Upper lobe of left lung (tissue), 6 donors: ENCODE measurements around the gene ZNF219. TPM values are rescaled to one million over a fixed set of nuclear protein-coding genes. Genes with fewer than 3 reads are reported as not detected.

Experiments used
- ATAC-seq, 2 donors: fragments of 200-7000 bp; cut with Tn5 transposase; one replicate each; pipeline ENCODE4 v1.9.1; 2022; ENCODE audit warnings: mild to moderate bottlenecking in 2 of 2, moderate library complexity in 2 of 2; ENCODE audit not compliant: low FRiP score in 2 of 2
- DNase-seq, 2 donors: peaks; one replicate each; pipeline ENCODE4 v3.0.0-alpha.2; 2019 to 2020
- H3K27ac ChIP-seq, 4 donors: fragments of 200-600 bp; sonication (generic); one replicate each; pipeline ENCODE4 v1.5.1; 2016 to 2019
- H3K27me3 ChIP-seq, 4 donors: fragments of 200-600 bp; sonication (generic); one replicate each; pipeline ENCODE4 v1.5.1; 2017 to 2019
- H3K36me3 ChIP-seq, 4 donors: fragments of 200-600 bp; sonication (generic); one replicate each; pipeline ENCODE4 v1.5.1; 2016 to 2019
- H3K4me1 ChIP-seq, 4 donors: fragments of 200-600 bp; sonication (generic); one replicate each; pipeline ENCODE4 v1.5.1; 2018 to 2019
- H3K4me3 ChIP-seq, 4 donors: fragments of 200-600 bp; sonication (generic); one replicate each; pipeline ENCODE4 v1.5.1; 2017 to 2019; ENCODE audit warnings: mild to moderate bottlenecking in 2 of 4, moderate library complexity in 1 of 4
- H3K9me3 ChIP-seq, 4 donors: fragments of 200-600 bp; sonication (generic); one replicate each; pipeline ENCODE4 v1.5.1; 2018 to 2019
- EP300 ChIP-seq, 4 donors: sonication (generic); formaldehyde crosslinking; IDR thresholded peaks; one replicate each; pipeline ENCODE4 v1.5.1; 2017; ENCODE audit warnings: antibody characterized with exemption in 4 of 4, control low read depth in 2 of 4
- POLR2A ChIP-seq, 4 donors: fragments of 450-650 bp; IDR thresholded peaks; one replicate each; pipeline ENCODE4 v1.5.1; 2016 to 2017; ENCODE audit warnings: antibody characterized with exemption in 4 of 4, mild to moderate bottlenecking in 2 of 4
- POLR2AphosphoS5 ChIP-seq, 2 donors: sonication (generic); formaldehyde crosslinking; IDR thresholded peaks; one replicate each; pipeline ENCODE4 v1.5.1; 2017; ENCODE audit warnings: antibody characterized with exemption in 2 of 2
- WGBS, 2 donors: methylation state at CpG; one replicate each; pipeline ENCODE4 v1.1.5; 2017 to 2018; 5-methylcytosine and 5-hydroxymethylcytosine counted together
- total RNA-seq, 6 donors: library from RNA; depleted of rRNA in 4 of 6; stranded (reverse); fragments of >200 nt in 4 of 6; gene quantifications; one replicate each; pipeline versions ENCODE4 v1.1.0 to v1.2.1, GENCODE V29; 2016 to 2021
- TF ChIP-seq, protein P1 (sequence below), 6 experiments: fragments of 450-650 bp in 4 of 6; fragments of 200-600 bp in 2 of 6; sonication (generic) in 2 of 6; IDR thresholded peaks; one replicate each; pipeline ENCODE4 v1.5.1; 2016 to 2019; ENCODE audit warnings: antibody characterized with exemption in 6 of 6
- donor health status: DM: no; HTN: no; CAD: no; lungs with moderate emphysema.
- donor health status: DM: no; HTN: yes; CAD: no; lungs with severe emphysema.

Gene ZNF219
- total RNA-seq, 6 donors from 2014 or later = 46.1 to 97.5 (median 56.3) TPM

DNA sequence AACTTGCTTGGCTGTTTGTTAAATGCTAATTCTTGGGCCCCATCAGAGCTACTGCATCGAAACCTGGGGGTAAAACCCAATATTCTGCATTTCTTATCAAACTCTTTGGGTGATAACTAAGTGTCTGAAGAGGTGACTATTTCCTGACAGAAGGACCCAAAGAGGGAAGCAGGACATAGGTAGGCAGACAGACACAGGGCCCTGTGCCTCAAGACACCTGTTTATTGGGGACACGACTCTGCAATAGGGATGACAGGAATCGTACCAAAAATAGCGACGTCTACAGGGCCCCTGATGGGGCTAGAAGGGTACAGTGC, 8.6 kb downstream of the ZNF219 start:
- DNase-seq (no peak), ATAC-seq (no peak)
- H3K27ac ChIP-seq = peak overlapping the region in 1 of 4 donors; percentile 23
- H3K4me3 ChIP-seq = no peak overlapping the region
- peaks cover 6 to 74% (median 35%) of the 10 kb centered on the region in 4 donors for H3K36me3 ChIP-seq
- 84 to 88% methylated on average over 5 of the region's 5 CpGs for WGBS, 2 donors
- H3K9me3 ChIP-seq = no peaks in the 10 kb centered on the region
- TF ChIP-seq EP300 (IDR thresholded peaks at IDR 0.05) (no peak), POLR2A (IDR thresholded peaks at IDR 0.05) (no peak), POLR2AphosphoS5 (IDR thresholded peaks at IDR 0.05) (no peak)
- TF ChIP-seq, protein P1, sequence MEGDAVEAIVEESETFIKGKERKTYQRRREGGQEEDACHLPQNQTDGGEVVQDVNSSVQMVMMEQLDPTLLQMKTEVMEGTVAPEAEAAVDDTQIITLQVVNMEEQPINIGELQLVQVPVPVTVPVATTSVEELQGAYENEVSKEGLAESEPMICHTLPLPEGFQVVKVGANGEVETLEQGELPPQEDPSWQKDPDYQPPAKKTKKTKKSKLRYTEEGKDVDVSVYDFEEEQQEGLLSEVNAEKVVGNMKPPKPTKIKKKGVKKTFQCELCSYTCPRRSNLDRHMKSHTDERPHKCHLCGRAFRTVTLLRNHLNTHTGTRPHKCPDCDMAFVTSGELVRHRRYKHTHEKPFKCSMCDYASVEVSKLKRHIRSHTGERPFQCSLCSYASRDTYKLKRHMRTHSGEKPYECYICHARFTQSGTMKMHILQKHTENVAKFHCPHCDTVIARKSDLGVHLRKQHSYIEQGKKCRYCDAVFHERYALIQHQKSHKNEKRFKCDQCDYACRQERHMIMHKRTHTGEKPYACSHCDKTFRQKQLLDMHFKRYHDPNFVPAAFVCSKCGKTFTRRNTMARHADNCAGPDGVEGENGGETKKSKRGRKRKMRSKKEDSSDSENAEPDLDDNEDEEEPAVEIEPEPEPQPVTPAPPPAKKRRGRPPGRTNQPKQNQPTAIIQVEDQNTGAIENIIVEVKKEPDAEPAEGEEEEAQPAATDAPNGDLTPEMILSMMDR (IDR thresholded peaks at IDR 0.05) = no peak
- no peaks in the 10 kb centered on the region for H3K27me3 ChIP-seq
- peaks cover 12 to 35% (median 13%) of the 10 kb centered on the region in 4 donors for H3K4me1 ChIP-seq

- no peaks in the 10 kb centered on the region for H3K27me3 ChIP-seq
- ATAC-seq = no peak
- DNase-seq = no peak
- WGBS, 2 donors = 52 to 65% methylated on average over 1 of the region's 1 CpG
- H3K4me1 ChIP-seq = peaks cover 17 to 36% (median 18%) of the 10 kb centered on the region in 4 donors
- no peak for TF ChIP-seq POLR2AphosphoS5 (IDR thresholded peaks at IDR 0.05)
- peaks cover 6 to 79% (median 35%) of the 10 kb centered on the region in 4 donors for H3K36me3 ChIP-seq
- H3K4me3 ChIP-seq = no peak overlapping the region
- H3K9me3 ChIP-seq = no peaks in the 10 kb centered on the region
- H3K27ac ChIP-seq = peak overlapping the region in 1 of 4 donors; percentile 19
Measured at GRCh38 chr14:21089271-21089670, 9.2 kb downstream of the ZNF219 start.

- no peak overlapping the region for H3K4me3 ChIP-seq
- no peak for TF ChIP-seq EP300 (IDR thresholded peaks at IDR 0.05)
- no peak for TF ChIP-seq POLR2A (IDR thresholded peaks at IDR 0.05)
- TF ChIP-seq, protein P1 (IDR thresholded peaks at IDR 0.05) = no peak
- no peak for TF ChIP-seq POLR2AphosphoS5 (IDR thresholded peaks at IDR 0.05)
- H3K27me3 ChIP-seq = no peaks in the 10 kb centered on the region
- no peaks in the 10 kb centered on the region for H3K9me3 ChIP-seq
- DNase-seq (no peak), ATAC-seq (no peak)
- no peak overlapping the region for H3K27ac ChIP-seq
- H3K36me3 ChIP-seq = peaks cover 6 to 84% (median 39%) of the 10 kb centered on the region in 4 donors
- peaks cover 17 to 34% (median 21%) of the 10 kb centered on the region in 4 donors for H3K4me1 ChIP-seq
- 80 to 86% methylated on average over 4 of the region's 4 CpGs for WGBS, 2 donors
Measured at GRCh38 chr14:21088687-21089086, 9.8 kb downstream of the ZNF219 start.

GRCh38 chr14:21087294-21088091, 11.0 kb downstream of the ZNF219 start:
- ATAC-seq = peak; percentile 38 to 70
- Histone ChIP-seq H3K9me3 (no peaks in the 10 kb centered on the region), H3K27me3 (no peaks in the 10 kb centered on the region), H3K4me1 (peaks cover 13 to 29% (median 21%) of the 10 kb centered on the region in 4 donors), H3K27ac (peak overlapping the region; percentile 20 to 63 (median 40)), H3K36me3 (peaks cover 6 to 87% (median 43%) of the 10 kb centered on the region in 4 donors), H3K4me3 (peak overlapping the region in 1 of 4 donors; percentile 13)
- DNase-seq = peak in 1 of 2 donors; percentile 83
- TF ChIP-seq EP300 (IDR thresholded peaks at IDR 0.05) = no peak
- TF ChIP-seq POLR2AphosphoS5 (IDR thresholded peaks at IDR 0.05) = no peak
- TF ChIP-seq POLR2A (IDR thresholded peaks at IDR 0.05) = no peak
- TF ChIP-seq, protein P1 (IDR thresholded peaks at IDR 0.05) = no peak
- WGBS, 2 donors = 47 to 55% methylated on average over 10 to 16 of the region's 19 CpGs

DNA sequence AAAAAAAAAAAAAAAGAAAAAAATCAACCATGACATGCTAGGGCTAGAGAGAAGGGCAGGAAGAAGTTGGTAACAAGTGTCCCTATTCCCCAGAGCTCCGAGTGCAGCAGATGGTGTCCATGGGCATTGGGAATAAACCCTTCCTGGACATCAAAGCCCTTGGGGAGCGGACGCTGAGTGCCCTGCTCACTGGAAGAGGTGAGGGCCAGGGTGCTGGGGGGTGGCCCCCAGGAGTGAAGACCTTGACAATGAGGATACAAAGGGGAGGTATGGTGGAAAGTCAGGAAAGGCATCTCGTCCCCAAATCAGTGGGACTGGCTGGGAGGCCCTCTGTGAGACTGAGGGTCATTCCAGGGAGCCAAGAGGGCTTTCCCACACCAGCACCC, 11.6 kb downstream of the ZNF219 start:
- whole genome bisulfite sequencing, 2 donors = 82 to 93% methylated on average over 4 of the region's 4 CpGs
- Histone ChIP-seq H3K27ac (peak overlapping the region; percentile 20 to 63 (median 40)), H3K4me1 (peaks cover 10 to 24% (median 21%) of the 10 kb centered on the region in 4 donors)

More for the DNA sequence above, 11.6 kb downstream of the ZNF219 start:
- DNase-seq = no peak
- TF ChIP-seq POLR2AphosphoS5 (IDR thresholded peaks at IDR 0.05) = no peak
- no peak for TF ChIP-seq POLR2A (IDR thresholded peaks at IDR 0.05)
- TF ChIP-seq, protein P1 (IDR thresholded peaks at IDR 0.05) = no peak
- H3K27me3 ChIP-seq = no peaks in the 10 kb centered on the region
- H3K4me3 ChIP-seq = peak overlapping the region in 1 of 4 donors; percentile 13
- no peak for ATAC-seq
- H3K36me3 ChIP-seq = peaks cover 8 to 89% (median 44%) of the 10 kb centered on the region in 4 donors
- H3K9me3 ChIP-seq = no peaks in the 10 kb centered on the region
